Gastrocnemius medialis (tissue), 4 donors: ENCODE results near the gene GNAQ.

Experiments used
- POLR2A ChIP-seq, 2 donors: fragments of 450-650 bp; IDR thresholded peaks; one replicate each; pipeline ENCODE4 v1.6.1; 2017; ENCODE audit warnings: antibody characterized with exemption in 2 of 2, mild to moderate bottlenecking in 2 of 2, moderate library complexity in 2 of 2
- TF ChIP-seq, protein P1 (sequence below), 5 experiments: fragments of 450-650 bp in 3 of 5; fragments of 200-600 bp in 2 of 5; sonication (generic) in 2 of 5; IDR thresholded peaks in 4 of 5; conservative IDR thresholded peaks in 1 of 5; 1 replicate in 4 of 5; 2 replicates in 1 of 5; pipeline ENCODE4 v1.5.1; 2016 to 2019; ENCODE audit warnings: antibody characterized with exemption in 5 of 5, mild to moderate bottlenecking in 3 of 5, moderate library complexity in 3 of 5

DNA sequence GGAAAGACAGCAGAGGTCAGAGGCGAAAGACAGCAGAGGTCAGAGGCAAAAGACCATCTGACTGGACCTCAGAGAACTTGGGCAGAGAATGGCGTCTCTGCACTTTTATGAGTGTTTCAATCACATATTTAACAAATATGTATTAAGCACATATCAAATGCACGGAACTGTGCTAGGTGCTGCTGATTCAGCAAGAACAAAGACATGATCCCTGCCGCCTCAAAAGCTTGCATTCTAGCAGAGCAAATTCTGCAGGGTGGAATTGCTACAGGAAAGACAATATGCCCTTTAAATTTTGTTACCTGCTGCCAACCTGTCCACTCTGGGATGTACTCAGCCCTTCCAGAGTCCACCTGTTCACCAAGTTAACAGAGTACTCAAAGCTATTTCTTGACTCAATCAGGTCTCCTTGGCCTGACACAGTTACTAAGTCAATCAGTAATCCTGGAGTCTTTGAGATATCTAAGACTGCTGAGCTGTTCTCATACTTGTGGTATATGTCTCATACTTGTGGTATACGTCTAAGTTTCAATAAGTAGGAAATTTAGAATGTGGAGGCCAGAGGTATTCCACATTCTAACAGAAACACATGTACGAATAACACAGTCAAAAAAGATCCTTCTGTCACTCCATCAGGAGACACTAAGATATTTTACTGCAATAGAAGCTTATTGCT, 131.8 kb downstream of the GNAQ start:
- TF ChIP-seq POLR2A (IDR thresholded peaks at IDR 0.05) = no peak
- TF ChIP-seq, protein P1, sequence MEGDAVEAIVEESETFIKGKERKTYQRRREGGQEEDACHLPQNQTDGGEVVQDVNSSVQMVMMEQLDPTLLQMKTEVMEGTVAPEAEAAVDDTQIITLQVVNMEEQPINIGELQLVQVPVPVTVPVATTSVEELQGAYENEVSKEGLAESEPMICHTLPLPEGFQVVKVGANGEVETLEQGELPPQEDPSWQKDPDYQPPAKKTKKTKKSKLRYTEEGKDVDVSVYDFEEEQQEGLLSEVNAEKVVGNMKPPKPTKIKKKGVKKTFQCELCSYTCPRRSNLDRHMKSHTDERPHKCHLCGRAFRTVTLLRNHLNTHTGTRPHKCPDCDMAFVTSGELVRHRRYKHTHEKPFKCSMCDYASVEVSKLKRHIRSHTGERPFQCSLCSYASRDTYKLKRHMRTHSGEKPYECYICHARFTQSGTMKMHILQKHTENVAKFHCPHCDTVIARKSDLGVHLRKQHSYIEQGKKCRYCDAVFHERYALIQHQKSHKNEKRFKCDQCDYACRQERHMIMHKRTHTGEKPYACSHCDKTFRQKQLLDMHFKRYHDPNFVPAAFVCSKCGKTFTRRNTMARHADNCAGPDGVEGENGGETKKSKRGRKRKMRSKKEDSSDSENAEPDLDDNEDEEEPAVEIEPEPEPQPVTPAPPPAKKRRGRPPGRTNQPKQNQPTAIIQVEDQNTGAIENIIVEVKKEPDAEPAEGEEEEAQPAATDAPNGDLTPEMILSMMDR (IDR thresholded peaks at IDR 0.05 in 4 of 5, conservative IDR thresholded peaks at IDR 0.05 in 1 of 5) = no peak
